WERI-Rb-1 (cell line): Measurements from ENCODE around the gene PLAAT2.

Experiments
- DNase-seq: peaks from one replicate; pipeline ENCODE4 v3.0.0-alpha.2; 2020
- H3K27ac ChIP-seq: fragments of 250-450 bp; sonication (Bioruptor Pico); 2 replicates; pipeline ENCODE4 v1.5.1; 2020; ENCODE audit warnings: mild to moderate bottlenecking, moderate library complexity
- H3K27me3 ChIP-seq: fragments of 250-450 bp; sonication (Bioruptor Pico); 2 replicates; pipeline ENCODE4 v1.5.1; 2021; ENCODE audit warnings: mild to moderate bottlenecking, low read depth, moderate library complexity; ENCODE audit not compliant: insufficient read depth, severe bottlenecking
- H3K36me3 ChIP-seq: fragments of 250-450 bp; sonication (Bioruptor Pico); 2 replicates; pipeline ENCODE4 v1.5.1; 2020; ENCODE audit warnings: mild to moderate bottlenecking, moderate library complexity
- H3K4me3 ChIP-seq: 2 replicates; pipeline ENCODE4 v1.5.1; 2011; ENCODE audit warnings: low read depth, mild to moderate bottlenecking, control low read depth, low read length
- H3K9me3 ChIP-seq: fragments of 250-450 bp; sonication (Bioruptor Pico); 2 replicates; pipeline ENCODE4 v1.5.1; 2021; ENCODE audit warnings: mild to moderate bottlenecking, moderate library complexity; ENCODE audit not compliant: severe bottlenecking
- CTCF ChIP-seq: IDR thresholded peaks from 2 replicates; pipeline ENCODE4 v1.5.1; 2011; ENCODE audit warnings: low read depth, mild to moderate bottlenecking, control low read depth, inconsistent platforms, low read length

PLAAT2 gene

GRCh38 chr11:63560506-63561180 lies 2.5 kb downstream of the PLAAT2 start:
- no peak overlapping the region for H3K4me3 ChIP-seq
- no peaks in the 10 kb centered on the region for H3K9me3 ChIP-seq
- no peak overlapping the region for H3K27ac ChIP-seq
- DNase-seq: no peak
- TF ChIP-seq CTCF: no peak
- peaks cover 5% of the 10 kb centered on the region for H3K27me3 ChIP-seq
- H3K36me3 ChIP-seq: no peaks in the 10 kb centered on the region

GRCh38 chr11:63558459-63559157 lies 4.6 kb downstream of the PLAAT2 start:
- peaks cover 2% of the 10 kb centered on the region for H3K27me3 ChIP-seq
- H3K27ac ChIP-seq: no peak overlapping the region
- DNase-seq: no peak
- no peak overlapping the region for H3K4me3 ChIP-seq
- TF ChIP-seq CTCF: no peak
- no peaks in the 10 kb centered on the region for H3K9me3 ChIP-seq
- no peaks in the 10 kb centered on the region for H3K36me3 ChIP-seq

GRCh38 chr11:63557570-63557969 lies 5.6 kb downstream of the PLAAT2 start:
- no peak overlapping the region for H3K27ac ChIP-seq
- peaks cover 2% of the 10 kb centered on the region for H3K27me3 ChIP-seq
- no peaks in the 10 kb centered on the region for H3K9me3 ChIP-seq
- no peaks in the 10 kb centered on the region for H3K36me3 ChIP-seq
- no peak for DNase-seq
- no peak for TF ChIP-seq CTCF
- H3K4me3 ChIP-seq: no peak overlapping the region

DNA sequence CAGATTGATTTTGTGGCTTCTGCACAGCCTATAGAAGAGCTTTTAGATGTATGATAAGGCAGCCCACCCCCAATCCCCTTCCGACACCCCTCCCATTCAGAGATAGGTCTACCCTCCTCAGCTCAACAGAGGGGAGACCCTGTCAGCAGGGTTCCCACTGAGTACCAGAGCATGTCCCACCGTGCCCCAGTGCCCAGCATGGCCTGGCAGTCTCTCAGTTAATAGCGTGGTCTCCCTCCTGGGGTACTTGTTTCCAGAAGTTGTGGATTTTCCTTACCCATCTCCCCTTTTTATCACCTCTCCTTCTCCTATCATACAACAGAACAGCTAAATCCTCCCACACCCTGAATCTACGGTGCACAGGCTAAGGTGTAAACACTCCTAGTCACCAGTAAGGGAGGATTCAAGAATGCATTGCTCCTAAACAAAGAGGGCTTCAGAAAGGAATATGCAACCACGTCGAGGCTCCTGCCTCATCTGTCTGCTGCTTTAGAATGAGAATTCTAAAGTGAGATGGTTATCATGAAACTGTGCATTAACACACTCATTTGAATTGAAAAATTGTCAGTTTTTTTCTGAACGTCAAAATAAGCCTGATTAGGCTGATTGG lies 6.7 kb downstream of the PLAAT2 start:
- H3K36me3 ChIP-seq: no peaks in the 10 kb centered on the region
- H3K4me3 ChIP-seq: no peak overlapping the region
- H3K27ac ChIP-seq: no peak overlapping the region
- TF ChIP-seq CTCF: no peak
- no peaks in the 10 kb centered on the region for H3K9me3 ChIP-seq
- no peak for DNase-seq
- peaks cover 2% of the 10 kb centered on the region for H3K27me3 ChIP-seq

GRCh38 chr11:63554877-63555223 lies 8.3 kb downstream of the PLAAT2 start:
- no peak for DNase-seq
- Histone ChIP-seq H3K27me3 (peaks cover 2% of the 10 kb centered on the region), H3K4me3 (no peak overlapping the region), H3K9me3 (no peaks in the 10 kb centered on the region), H3K36me3 (no peaks in the 10 kb centered on the region), H3K27ac (no peak overlapping the region)
- TF ChIP-seq CTCF: no peak
